ENCODE measurements around the gene RNF146. TPM values are rescaled to one million over a fixed set of nuclear protein-coding genes. Genes with fewer than 3 reads are reported as not detected.

The RNF146 gene
- total RNA-seq, 1 donor from 2014 or later, result 16.5 TPM

DNA sequence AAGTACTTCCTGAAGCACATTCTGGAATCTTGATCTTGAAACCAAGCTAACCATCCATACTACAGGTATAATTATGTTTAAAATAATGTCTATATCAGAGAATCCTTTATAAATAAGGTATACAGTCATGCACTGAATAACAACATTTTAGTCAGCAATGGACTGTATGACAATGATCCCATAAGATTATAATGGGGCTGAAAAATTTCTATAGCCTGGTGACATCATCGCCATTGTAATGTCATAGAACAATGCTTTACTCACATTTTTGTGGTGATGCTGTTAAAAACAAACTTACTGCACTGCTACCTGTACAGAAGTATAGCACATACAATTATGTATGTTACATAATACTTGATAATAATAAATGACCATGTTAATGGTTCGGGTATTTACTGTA lies 31.8 kb downstream of the RNF146 start:
- DNase-seq (ENCODE audit: low read depth), result no peak
- H3K4me3 ChIP-seq (ENCODE audit: low read depth, low read length), result no peak overlapping the region
- TF ChIP-seq, protein P1, sequence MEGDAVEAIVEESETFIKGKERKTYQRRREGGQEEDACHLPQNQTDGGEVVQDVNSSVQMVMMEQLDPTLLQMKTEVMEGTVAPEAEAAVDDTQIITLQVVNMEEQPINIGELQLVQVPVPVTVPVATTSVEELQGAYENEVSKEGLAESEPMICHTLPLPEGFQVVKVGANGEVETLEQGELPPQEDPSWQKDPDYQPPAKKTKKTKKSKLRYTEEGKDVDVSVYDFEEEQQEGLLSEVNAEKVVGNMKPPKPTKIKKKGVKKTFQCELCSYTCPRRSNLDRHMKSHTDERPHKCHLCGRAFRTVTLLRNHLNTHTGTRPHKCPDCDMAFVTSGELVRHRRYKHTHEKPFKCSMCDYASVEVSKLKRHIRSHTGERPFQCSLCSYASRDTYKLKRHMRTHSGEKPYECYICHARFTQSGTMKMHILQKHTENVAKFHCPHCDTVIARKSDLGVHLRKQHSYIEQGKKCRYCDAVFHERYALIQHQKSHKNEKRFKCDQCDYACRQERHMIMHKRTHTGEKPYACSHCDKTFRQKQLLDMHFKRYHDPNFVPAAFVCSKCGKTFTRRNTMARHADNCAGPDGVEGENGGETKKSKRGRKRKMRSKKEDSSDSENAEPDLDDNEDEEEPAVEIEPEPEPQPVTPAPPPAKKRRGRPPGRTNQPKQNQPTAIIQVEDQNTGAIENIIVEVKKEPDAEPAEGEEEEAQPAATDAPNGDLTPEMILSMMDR (conservative IDR thresholded peaks at IDR 0.05; ENCODE audit: low read depth, low read length), result no peak

DNA sequence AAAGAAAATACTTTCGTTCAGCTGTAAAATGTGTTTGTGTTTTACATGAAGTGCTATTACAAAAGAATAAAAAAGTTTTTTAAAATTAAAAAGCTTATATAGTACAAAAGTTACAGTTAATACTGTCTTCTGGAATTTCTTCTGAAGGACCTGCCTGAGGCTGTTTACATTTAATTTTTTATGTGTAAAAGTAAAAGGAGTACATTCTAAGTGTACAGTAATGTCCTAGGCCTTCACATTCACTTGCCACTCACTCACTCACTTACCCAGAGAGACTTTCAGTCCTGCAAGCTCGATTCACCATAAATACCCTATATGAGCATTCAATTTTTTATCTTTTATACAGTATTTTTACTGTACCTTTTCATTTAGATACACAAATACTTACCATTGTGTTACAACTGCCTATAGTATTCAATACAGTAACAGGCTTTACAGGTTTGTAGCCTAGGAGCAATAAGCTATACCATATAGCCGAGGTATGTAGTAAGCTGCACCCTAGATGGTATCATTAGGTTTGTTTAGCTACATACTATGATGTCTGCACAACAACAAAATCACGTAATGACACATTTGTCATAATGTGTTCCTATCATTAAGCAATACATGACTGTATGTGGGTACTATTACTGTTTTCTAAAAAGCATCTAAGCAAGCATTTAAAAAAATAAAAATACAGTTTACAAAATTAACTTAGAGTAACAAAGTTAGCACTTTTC lies 33.0 kb downstream of the RNF146 start:
- TF ChIP-seq, protein P1 (conservative IDR thresholded peaks at IDR 0.05; ENCODE audit: low read depth, low read length), result no peak
- no peak overlapping the region for H3K4me3 ChIP-seq (ENCODE audit: low read depth, low read length)
- no peak for DNase-seq (ENCODE audit: low read depth)

DNA sequence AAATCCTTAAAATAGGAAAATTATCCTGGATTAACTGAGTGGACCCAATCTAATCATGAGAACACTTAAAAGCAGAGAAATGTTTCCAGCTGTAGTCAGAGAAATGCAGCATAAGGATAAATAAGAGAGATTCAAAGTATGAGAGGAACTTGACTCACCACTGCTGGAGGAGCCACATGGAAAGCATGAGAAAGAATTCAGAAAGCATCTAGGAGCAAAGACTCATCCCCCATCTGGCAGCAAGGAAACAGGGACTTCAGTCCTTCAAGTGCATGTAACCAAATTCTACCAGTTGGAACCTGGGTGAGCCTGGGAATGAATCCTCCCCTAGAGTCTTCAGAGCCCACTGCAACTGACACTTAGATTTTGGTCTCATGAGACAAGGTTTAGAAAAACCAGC lies 33.7 kb downstream of the RNF146 start:
- no peak for DNase-seq (ENCODE audit: low read depth)
- TF ChIP-seq, protein P1 (conservative IDR thresholded peaks at IDR 0.05; ENCODE audit: low read depth, low read length), result no peak
- H3K4me3 ChIP-seq (ENCODE audit: low read depth, low read length), result no peak overlapping the region

DNA sequence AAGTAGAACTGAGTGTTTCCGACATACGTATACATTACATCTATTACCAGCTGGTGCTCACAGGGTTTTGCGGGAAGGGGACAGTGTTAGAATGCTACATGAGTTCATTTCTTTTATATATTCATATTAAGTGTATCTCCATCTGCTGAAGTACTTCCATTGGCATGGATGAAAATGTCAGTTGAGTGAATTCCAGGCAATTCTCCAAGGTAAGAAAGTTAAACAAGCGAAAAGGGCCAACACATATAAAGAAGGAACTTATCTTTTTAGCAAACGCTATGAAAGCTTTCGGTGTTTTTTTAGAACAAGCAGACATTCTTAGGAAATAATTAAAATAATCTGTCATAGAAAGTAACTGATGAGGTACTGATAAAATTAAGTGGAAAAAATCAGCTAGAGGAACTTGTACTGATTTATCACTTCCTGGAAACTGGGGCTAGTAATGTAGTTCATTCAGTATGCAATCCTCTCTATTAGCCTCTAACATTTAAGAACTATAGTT lies 34.6 kb downstream of the RNF146 start:
- no peak overlapping the region for H3K4me3 ChIP-seq (ENCODE audit: low read depth, low read length)
- DNase-seq (ENCODE audit: low read depth), result no peak
- TF ChIP-seq, protein P1 (conservative IDR thresholded peaks at IDR 0.05; ENCODE audit: low read depth, low read length), result no peak

DNA sequence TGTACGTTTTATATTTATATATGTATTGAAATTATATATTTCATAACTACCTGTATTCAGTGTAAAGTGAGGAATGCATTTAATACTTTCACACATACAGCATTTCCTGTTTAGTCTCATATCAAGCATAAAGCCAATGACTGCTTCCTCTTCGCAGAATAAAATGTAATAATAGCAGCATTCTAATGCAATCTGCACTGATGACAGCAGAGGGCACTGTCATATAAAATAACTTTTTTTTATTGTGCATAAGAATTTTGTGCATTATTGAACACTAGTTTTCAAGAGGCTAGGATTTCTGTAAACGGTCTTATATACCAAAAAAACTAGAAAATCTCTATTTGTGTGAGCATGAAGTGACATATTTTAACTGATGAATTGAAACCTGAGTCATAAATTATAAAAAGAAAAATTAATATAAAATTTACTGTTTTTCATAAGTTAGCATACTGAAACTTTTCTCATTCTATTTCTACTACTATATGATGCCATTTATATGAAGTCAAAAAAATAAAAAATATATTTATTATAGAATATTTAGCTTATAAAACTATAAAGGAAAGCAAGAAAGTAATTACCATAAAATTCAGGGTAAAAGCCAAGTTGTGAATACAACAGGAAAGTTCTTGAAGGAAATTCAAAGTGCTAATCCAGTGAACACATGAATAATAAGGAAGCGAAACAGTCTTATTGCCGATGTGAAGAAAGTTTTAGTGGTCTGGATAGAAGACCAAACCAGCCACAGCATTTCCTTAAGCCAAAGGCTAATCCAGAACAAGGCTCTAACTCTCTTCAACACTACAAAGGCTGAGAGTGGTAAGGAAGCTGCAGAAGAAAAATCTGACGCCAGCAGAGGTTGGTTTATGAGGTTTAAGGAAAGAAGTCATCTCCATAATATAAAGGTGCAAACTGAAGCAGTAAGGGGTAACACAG lies 36.3 kb downstream of the RNF146 start:
- TF ChIP-seq, protein P1 (conservative IDR thresholded peaks at IDR 0.05; ENCODE audit: low read depth, low read length), result peak; percentile 71
- no peak for DNase-seq (ENCODE audit: low read depth)
- H3K4me3 ChIP-seq (ENCODE audit: low read depth, low read length), result no peak overlapping the region

DNA sequence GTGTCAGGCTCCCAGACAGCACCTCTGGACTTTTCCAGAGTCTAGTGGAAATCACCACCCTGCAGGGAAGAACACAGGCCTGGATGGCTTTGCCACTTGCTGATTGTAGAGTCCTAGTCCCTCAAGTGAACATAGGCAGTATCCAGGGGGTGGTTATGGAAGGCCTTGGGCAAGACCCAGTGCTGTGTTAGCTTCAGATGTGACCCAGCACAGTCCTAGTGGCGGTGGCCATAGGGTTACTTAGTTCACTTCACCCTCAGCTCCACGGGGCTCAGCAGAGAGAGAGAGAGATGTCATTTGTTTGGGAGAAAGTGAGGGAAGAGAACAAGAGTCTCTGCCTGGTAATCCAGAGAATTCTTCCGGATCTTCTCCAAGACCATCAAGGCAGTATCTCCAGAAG lies 37.3 kb downstream of the RNF146 start:
- TF ChIP-seq, protein P1 (conservative IDR thresholded peaks at IDR 0.05; ENCODE audit: low read depth, low read length), result no peak
- no peak overlapping the region for H3K4me3 ChIP-seq (ENCODE audit: low read depth, low read length)
- DNase-seq (ENCODE audit: low read depth), result no peak
